Fibroblast of gingiva (primary cell): Measurements from ENCODE around the gene PRR11.
A peak's percentile ranks its signal among the peaks of the same experiment; 100 is the strongest.
"Not testable (repeated sequence)": the region's sequence is repeated elsewhere in the genome, so short reads cannot be mapped to it uniquely, and the experiment has no call there.

Experiments used
- DNase-seq: peaks from one replicate; pipeline ENCODE4 v3.0.0-alpha.2; 2011; ENCODE audit warnings: low read depth

The PRR11 gene

DNA sequence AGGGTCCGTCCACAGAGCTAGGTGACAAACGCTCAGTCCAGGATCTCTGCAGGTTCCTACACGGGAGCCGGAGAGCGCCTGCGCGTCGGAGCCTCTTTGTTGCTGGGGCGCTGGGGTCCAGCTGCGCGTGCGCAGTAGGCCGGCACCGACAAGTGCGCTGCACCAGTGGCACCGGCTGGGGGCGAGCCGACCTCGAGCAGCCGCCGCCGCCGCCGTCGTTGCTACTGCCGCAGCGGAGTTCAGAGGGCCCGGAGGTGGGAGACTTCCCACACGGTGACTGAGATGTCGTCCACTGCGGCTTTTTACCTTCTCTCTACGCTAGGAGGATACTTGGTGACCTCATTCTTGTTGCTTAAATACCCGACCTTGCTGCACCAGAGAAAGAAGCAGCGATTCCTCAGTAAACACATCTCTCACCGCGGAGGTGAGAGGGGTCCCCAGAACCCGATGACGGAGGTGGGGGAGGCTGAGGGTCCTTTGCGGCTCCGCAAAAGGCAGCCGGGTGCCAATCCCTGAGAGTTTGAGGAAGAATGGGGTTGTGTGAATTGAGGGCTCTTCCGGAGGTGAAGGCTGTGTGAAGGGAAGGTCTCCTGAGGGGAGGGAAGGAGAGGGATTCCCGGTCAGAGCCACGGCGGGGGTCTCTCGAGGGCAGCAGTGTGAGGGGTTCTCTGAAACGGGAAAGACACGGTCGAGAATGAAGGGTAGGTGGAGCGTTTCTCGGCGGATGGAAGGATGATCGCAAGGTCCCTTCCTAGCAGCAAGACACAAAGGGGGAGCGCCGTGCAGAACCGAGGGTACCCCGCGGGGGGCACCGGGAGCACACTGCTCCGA lies 65.0 kb downstream of the PRR11 start, which contains the start of gene GDPD1:
GDPD1 (plus strand) TSS at position 184 of the 831 bp plus-strand sequence; CDS start at position 283, 99 bp downstream.
- DNase-seq: peak; percentile 86

DNA sequence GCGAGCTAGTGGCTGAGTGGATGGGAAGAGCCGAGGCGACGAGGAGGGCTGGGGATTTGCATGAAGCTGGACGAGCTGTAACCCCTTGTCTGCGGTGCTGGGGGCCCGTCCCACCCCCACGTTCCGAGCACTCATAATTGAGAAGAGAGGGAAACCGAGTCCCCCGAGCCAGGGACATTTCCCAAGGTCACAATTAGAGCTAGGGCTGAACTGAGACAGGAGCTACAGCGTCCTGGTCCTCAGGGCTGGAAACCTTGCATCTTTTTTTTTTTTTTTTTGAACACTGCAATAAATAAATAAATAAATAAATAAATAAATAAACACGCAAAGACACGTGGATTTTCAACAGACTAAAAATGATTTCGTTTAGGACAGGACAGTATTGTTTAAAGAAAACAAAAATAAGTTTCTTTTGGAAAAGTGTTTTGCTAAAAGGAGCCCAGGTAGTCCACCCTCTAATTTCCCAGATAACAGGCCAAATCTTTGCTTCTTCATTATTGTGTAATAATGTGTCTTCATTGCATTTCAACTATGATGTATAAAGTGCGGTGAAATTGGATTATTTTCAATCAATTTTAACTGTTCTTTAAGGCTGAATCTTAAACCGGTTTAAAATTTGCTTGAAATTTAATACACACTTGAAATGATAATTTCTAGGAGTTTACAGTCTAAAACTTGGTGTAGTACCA lies 65.8 kb downstream of the PRR11 start:
- DNase-seq: no peak

DNA sequence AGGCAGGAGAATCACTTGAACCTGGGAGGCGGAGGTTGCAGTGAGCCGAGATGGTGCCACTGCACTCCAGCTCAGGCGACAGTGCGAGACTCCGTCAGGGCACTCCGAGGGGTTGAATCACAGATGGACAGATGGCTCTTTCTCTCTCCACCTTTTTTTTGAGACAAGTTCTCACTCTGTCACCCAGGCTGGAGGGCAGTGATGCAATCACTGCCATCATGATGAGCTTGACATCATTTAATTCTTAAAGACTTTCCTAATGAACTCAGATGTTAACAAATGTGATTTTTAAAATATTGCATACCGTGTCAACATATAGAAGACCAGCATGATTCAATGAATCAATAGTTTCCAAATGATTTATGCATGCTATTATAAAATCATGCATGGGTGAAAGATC lies 68.3 kb downstream of the PRR11 start:
- no peak for DNase-seq

DNA sequence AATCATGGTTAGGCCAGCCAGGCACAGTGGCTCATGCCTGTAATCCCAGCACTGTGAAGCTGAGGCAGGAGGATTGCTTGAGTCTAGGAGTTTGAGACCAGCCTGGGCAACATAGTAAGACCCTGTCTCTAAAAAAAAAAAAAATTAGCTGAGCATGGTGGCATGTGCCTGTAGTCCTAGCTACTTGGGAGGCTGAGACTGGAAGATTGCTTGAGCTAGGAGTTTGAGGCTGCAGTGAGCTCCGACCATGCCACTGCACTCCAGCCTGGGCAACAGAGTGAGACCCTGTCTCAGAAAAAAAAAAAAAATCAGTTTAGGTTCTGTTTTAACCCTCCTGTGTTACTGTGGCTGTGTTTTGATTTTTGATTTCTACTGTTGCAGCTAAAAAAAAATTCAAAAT lies 73.0 kb downstream of the PRR11 start:
- not testable (repeated sequence) for DNase-seq

DNA sequence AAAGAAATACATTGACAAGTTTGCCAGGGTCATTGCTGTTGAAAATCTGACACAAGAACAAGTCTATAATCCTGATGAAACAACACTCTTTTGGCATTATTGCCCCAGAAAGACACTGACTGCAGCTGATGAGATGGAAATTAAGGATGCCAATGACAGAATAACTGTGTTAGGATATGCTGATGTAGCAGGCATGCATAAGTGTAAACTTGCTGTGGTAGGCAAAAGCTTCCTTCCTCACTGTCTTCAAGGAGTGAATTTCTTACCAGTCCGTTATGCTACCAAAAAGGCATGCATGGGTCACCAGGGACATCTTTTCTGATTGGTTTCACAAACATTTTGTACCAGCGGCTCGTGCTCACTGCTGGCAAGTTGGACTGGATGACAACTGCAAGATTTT lies 75.2 kb downstream of the PRR11 start:
- no peak for DNase-seq

DNA sequence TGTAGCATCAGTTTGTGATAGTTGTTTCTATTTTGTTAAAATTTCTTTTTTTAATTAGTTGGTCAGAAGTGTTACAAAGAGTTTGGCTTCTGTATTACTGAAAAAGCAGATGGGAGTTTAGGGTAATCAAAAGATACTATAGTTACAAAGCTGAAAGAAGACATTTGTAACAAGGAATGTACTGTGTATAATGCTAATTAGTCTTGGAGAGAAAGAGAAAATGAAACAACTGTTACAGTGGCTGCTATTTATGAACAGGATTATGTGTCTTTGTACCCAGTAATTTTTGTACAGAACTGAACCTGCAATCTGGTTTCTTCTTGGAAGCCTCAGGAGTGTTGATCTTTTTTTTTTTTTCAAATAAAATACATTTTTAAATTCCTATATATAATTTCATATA lies 79.1 kb downstream of the PRR11 start:
- DNase-seq: no peak

DNA sequence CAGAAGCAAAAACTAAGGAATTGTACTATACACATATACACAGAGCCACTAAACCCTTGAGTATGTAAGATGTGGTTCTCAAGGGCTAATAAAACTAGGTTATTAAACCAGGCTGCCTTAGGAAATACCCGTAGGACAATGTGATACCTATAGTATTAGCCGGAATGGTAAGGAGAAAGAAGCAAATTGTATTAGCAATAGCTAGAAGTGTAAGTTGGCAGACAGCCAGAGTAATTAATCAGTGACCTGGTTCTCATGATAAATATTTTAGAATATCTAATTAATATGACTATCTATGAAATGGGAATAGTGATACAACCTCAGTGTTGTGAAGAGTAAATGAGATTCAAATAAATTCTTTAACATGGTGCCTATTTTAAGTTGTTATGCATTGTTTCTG lies 83.4 kb downstream of the PRR11 start:
- no peak for DNase-seq

DNA sequence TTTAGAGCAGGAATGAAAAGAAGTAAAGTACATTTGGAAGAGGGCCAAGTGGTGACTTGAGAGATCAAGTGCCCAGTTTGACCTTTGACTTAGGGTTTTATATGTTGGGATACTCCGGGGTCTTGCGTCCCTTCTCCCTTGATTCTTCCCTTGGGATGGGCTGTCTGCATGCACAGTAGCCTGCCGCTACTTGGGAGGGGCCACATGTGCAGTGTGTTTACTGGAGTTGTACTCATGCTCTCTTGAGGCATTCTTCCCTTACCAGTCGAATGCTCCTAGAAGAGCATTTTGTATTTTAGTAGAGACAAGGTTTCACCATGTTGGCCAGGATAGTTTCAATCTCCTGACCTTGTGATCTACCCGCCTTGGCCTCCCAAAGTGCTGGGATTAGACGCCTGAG lies 88.5 kb downstream of the PRR11 start:
- no peak for DNase-seq
